GM15510 (cell line): ENCODE results near the gene TTC28.

Source experiments
- POLR2A ChIP-seq: IDR thresholded peaks from 3 replicates; pipeline ENCODE4 v1.6.1; 2011; ENCODE audit warnings: borderline replicate concordance; ENCODE audit not compliant: insufficient read length; ENCODE audit errors: extremely low read depth

Gene TTC28

GRCh38 chr22:27933186-27933983 is 746.3 kb downstream of the TTC28 start:
- no peak for TF ChIP-seq POLR2A

GRCh38 chr22:27930331-27931060 is 749.1 kb downstream of the TTC28 start:
- no peak for TF ChIP-seq POLR2A
